Right kidney (tissue), 9 donors: ENCODE results near the gene EIF4E2.

ENCODE experiments used
- DNase-seq: peaks from one replicate; pipeline ENCODE4 v3.0.0-alpha.2; 2016
- long read RNA-seq, 8 donors: transcript quantifications; one replicate each; lab custom pipeline, GENCODE V29; 2026

EIF4E2 gene, protein sequence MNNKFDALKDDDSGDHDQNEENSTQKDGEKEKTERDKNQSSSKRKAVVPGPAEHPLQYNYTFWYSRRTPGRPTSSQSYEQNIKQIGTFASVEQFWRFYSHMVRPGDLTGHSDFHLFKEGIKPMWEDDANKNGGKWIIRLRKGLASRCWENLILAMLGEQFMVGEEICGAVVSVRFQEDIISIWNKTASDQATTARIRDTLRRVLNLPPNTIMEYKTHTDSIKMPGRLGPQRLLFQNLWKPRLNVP
- long read RNA-seq, donor 1, transcript EIF4E2-201 (7 exons, 1,604 nt), result major isoform, 40 of 94 reads
- long read RNA-seq, donor 1, transcript EIF4E2-202 (7 exons, 3,448 nt), result minor isoform, 6 of 94 reads
- long read RNA-seq, donor 1, partial matches to known transcripts, result 35 of 94 reads
- long read RNA-seq, donor 1, other reads (novel, unspliced or antisense), result 0 of 94 reads
- long read RNA-seq, donor 2, transcript EIF4E2-201 (7 exons, 1,604 nt), result major isoform, 12 of 45 reads
- long read RNA-seq, donor 2, partial matches to known transcripts, result 30 of 45 reads
- long read RNA-seq, donor 2, other reads (novel, unspliced or antisense), result 0 of 45 reads
- long read RNA-seq, donor 3, transcript EIF4E2-201 (7 exons, 1,604 nt), result major isoform, 11 of 34 reads
- long read RNA-seq, donor 3, partial matches to known transcripts, result 20 of 34 reads
- long read RNA-seq, donor 3, other reads (novel, unspliced or antisense), result 0 of 34 reads
- long read RNA-seq, donor 4, transcript EIF4E2-201 (7 exons, 1,604 nt), result major isoform, 16 of 55 reads
- long read RNA-seq, donor 4, partial matches to known transcripts, result 29 of 55 reads
- long read RNA-seq, donor 4, other reads (novel, unspliced or antisense), result 0 of 55 reads
- long read RNA-seq, donor 5, transcript EIF4E2-201 (7 exons, 1,604 nt), result major isoform, 35 of 80 reads
- long read RNA-seq, donor 5, transcript EIF4E2-206 (6 exons, 1,014 nt), result minor isoform, 5 of 80 reads
- long read RNA-seq, donor 5, partial matches to known transcripts, result 31 of 80 reads
- long read RNA-seq, donor 5, other reads (novel, unspliced or antisense), result 0 of 80 reads
- long read RNA-seq, donor 6, transcript EIF4E2-201 (7 exons, 1,604 nt), result major isoform, 12 of 55 reads
- long read RNA-seq, donor 6, partial matches to known transcripts, result 35 of 55 reads
- long read RNA-seq, donor 6, other reads (novel, unspliced or antisense), result 0 of 55 reads
- long read RNA-seq, donor 7, transcript EIF4E2-206 (6 exons, 1,014 nt), result minor isoform, 7 of 108 reads
- long read RNA-seq, donor 7, transcript EIF4E2-201 (7 exons, 1,604 nt), result major isoform, 30 of 108 reads
- long read RNA-seq, donor 7, partial matches to known transcripts, result 63 of 108 reads
- long read RNA-seq, donor 7, other reads (novel, unspliced or antisense), result 0 of 108 reads
- long read RNA-seq, donor 8, transcript EIF4E2-201 (7 exons, 1,604 nt), result major isoform, 22 of 66 reads
- long read RNA-seq, donor 8, partial matches to known transcripts, result 33 of 66 reads
- long read RNA-seq, donor 8, other reads (novel, unspliced or antisense), result 0 of 66 reads

DNA sequence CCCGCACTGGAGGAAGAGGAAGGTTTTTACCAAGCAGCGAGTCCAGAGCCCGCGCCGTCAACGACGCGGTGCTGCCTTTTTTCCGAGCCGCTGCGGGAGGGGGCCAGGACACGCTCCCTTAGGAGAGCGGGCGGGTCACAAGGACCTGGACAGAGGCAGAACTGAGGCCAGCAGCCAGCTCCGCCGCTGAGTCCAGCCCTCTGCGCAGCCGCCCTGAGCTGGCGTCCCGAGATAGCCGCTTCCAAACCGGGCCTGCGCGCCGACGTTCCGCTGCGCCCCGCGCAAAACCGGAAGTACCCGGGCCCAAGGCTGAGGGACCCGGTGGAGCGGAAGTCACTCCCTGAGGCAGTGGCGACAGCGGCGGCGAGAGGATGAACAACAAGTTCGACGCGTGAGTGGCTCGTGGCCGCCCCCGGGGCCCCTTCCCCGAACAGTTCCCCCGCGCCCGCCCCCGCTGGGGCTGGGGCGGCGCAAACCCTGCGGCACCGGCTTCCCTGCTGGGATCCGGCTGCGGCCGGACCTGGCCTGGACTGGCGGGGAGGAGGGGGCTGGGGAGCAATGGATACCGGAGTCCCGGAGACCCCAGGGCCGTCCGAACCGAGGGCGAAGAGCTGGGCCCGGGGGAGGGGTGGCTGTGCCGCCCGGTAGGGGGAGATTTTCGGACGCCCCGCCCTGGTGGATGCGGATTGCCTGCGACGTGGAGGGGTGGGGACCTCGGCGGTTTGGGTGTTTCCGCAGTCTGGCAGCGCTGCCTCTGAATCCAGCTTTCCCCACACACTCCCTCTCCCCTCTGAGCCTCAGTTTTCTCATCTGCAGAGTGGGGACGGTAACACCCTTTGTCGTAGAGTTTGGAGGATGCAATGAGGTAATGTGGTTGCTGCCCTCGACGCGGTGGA lies at the start of gene EIF4E2, which contains the start of gene TIGD1:
TSS of gene EIF4E2 (plus strand) at position 336 of the 896 bp plus-strand sequence. CDS start at position 372, 36 bp downstream.
TSS of gene TIGD1 (minus strand) at position 204 of the 896 bp plus-strand sequence. CDS start 675 bp downstream, outside the sequence.
- peak; percentile 88 for DNase-seq

DNA sequence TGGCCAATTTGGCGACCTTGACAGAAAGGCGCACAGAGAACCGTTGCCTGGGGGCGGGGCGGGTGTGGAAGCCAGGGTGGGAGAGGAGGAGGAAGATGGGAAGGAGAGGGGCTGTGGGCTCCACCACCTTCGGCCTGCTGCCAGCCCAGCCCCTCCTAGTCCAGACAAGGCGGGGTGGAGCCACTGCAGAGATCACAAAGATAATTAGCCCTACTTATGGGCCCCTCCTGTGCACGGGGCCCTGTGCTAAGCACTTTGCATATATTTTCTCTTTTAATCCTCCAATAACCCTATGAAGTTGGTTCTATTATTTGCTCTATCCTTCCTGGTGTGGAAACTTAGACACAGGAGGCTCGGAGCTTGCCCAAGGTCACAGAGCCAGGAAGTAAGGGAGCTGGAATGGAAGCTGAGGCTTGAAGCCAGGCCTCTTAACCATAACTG lies 49.1 kb upstream of the EIF4E2 start:
- DNase-seq, result no peak

DNA sequence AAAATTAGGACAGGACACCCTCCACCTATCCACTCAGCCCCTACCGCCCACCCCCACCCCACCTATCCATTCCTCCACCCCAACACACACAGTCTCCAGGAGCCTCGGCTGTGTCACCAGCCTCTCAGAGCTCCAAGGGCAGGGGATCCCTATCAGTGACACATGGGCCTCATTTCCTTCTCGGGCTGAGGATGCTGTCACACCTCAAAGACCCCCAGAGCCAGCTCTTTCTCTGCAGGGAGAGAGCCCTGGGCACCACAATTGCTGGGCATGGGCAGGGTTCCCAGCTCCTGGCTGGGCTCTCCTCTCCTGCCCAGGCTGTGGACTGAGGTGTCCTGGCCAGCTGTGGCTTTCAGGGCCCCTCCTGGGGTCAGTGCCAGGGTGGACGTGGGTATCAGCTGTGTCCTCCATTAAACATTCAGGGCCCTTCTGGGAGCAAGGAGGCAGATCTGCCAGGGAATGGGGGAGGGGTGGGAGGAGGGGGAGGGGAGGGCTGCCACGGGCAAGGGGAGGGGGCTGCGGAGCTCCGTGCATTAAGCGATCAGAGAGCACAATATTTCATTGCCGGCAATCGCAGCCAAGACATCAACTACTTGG lies 48.6 kb upstream of the EIF4E2 start:
- DNase-seq, result no peak

DNA sequence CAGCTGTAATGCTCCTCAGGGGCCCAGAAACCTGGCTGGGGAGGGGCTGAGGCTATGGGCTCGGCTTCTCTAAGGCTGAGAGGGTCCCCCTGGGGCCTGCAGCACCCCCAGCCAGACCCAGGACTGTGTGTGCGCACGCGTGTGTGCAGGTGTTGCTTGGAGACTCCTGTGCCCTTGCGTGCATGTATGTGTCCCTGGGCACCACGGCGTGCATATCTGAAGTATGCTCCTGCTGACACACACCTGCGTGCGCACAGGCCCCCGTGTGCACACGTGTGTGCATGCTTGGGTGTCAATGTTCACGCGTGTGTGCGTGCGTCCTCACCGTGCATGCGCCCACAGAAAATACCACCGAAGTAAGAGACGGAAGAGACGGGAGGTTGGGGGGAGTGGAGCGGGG lies 48.0 kb upstream of the EIF4E2 start:
- DNase-seq, result peak; percentile 61

DNA sequence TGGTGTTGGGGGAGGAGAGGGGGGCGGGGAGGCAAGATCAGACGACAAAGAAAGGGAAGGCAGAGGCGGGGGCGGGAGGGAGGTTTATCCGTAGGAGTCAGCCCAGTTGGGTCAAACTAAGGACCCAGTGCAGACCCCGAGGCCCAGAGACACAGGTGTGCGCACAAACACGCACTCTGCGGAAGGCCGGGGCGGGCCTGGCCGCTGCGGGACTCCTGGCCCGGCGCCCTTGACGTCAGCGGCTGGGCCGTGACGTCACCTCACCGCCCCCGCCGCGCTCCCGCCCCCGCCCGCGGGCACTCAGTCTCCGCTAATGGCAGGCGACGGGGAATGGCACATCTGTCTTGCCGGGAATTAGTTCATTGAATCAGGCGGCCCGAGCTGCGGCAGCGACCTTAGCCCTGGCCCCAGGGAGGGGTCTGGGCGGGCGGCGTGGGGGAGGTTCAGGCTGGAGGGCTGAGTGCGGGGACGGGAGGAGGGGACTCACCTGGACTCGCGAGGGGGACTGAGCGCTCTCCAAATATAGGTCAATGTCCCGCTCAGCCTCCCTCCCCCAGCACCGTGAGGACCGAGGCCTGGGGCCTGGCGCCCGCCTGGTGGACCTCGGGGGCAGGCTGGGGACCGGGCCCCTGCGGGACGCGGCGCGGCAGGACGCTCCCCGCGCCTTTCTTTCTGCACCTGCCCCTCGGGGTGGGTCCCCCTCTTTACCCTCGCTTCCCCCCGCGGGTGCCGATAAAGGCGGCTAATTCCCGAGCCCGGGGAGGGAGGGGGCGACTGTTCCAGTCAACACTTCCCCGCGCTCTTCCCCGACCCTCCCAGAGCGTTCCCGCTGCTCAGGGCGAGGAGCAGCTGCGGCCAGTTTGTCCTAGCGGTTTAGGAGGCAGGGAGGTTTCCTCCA lies 47.3 kb upstream of the EIF4E2 start:
- DNase-seq, result peak; percentile 70

DNA sequence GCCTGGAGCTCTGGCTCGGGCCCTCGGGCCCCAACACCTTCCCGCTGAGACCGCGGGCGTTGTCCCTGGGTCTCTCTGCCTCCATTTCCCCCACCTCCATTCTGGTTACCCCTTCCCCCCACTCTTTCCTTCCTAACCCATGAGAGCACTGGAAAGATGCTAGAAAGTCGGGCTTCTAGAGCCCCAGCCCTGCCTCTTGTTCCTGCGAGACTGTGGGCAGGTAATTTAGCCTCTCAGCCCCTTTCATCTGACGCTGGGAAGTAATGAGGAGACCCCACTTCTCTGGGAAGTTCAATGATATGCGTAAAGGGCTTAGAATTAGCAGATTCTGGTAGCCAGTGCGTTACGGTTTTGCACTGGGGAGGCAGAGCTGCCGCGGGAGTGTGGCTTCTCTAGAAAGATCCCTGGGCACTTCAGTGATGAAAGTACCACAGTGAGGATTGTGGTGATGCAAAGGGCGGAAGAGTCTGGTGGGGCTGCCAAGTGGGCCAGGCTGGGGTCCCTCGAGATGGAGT lies 46.6 kb upstream of the EIF4E2 start:
- no peak for DNase-seq

DNA sequence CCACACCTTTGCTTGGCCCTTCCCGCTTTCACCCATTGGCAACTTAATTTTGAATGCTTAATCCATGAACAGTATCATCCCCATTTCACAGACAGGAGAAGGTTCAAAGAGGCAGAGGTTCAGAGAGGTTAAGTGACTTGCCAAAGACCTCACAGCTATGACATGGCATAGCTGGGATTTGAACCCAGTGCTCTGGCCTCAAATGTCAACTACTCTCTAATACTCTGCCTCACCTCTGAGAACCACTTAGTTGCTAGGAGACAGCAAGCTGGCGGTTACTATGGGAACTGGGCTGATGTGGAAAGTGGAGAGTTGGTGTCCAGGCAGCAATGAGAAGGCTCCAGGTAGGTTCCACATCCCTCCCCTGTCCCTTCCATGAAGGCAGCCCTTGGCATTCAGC lies 46.1 kb upstream of the EIF4E2 start:
- no peak for DNase-seq

DNA sequence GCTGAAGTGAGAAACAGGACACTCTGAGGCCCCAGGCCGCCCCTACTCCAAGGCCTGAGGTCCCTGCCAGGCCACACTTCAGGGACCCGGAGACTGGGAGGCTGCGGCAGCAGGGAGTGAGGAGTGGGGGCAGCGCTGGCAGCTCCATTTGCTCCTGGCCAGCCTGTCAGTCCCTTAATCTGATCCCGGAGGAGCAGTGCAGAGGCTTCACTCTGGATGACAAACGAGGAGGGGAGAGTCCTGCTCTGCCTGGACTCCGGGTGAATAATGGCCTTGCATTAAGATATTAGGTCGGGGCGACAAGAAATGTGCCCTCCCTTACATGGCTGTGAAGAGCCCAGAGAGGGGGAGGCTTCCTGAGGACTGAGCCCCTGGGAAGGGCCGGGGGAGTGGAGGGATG lies 44.6 kb upstream of the EIF4E2 start:
- peak; percentile 57 for DNase-seq

DNA sequence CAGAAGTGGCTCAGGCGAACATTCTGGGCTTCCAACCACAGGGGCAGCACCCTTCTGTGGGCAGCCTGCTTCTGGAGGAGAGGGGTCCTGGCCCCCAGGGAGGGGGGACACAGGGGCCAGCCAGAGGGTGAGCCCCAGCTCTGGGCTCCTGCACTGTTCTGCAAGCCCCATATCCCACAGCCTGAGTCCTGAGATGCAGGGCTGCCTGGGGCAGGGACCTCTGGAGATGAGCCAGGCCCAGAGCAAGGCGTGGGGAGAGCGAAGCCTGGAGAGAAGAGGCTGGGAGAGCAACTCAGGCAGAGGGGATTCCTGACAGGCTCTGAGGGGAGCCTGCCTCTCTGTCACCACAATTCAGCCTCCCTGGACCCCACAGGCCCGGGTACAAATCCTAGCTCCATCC lies 43.8 kb upstream of the EIF4E2 start:
- peak; percentile 54 for DNase-seq

DNA sequence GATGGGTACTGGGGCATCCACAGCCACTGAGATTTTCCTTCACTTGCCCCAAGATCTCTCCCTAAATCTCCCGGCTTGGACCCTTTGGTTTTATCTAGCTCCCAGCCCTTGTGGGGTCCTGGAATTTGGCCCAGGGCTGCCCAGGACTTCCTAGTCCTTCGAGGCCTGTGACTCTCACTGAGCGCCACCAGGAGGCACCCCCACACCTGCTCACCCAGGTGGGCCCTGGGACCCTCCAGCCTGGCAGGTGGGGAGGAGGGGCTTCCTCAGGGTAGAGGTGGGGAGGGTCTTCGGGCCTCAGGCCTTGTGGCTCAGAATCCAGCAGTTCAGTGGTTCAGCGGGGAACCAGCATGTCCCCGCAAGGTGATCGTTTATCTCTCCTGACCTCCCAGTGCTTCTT lies 42.2 kb upstream of the EIF4E2 start:
- DNase-seq, result no peak

DNA sequence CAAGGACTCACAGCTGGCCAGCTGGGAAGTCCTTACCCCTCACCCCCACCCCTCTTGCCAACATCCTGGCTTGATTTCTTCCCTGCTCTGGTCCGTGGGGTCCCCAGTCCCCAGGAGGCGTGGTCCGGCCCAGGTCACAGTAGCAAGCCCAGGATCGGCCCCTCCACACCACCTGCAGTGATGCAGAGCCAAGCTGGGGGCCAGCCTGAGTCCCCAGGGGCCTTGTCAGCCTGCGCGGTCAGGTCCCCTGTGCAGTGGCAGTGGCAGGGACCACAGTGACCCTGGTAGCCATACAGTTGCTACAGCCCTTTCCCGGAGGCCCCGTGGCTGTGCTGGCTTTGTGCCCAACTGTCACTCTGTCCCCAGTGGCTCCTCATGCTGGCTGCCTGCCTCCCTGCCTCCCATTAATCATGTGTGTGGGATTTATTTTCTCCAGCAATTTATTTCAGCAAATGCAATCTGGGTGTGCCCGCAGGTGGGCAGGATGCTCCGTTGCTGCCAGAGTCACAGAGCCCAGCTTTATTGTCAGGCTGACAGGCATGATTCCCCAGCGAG lies 39.1 kb upstream of the EIF4E2 start:
- no peak for DNase-seq

DNA sequence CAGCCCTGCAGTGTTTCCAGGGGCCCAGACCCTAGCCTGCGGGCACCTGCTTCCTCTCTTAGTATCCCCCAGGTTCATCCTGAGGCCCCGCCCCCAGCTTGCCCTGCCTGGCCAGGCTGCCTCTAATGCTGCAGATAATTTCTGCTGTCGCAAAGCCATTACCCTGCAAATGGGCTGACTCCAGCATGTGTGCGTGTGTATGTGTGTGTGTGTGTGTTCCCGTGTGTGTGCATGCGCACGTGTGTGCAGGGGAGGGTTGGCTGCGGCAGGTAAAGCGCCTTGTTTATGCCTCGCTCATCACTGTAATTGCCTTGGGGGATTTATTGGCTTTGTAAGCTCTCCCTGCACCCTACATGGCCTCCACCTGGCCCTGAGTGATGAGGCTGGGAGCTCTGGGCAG lies 37.9 kb upstream of the EIF4E2 start:
- no peak for DNase-seq

DNA sequence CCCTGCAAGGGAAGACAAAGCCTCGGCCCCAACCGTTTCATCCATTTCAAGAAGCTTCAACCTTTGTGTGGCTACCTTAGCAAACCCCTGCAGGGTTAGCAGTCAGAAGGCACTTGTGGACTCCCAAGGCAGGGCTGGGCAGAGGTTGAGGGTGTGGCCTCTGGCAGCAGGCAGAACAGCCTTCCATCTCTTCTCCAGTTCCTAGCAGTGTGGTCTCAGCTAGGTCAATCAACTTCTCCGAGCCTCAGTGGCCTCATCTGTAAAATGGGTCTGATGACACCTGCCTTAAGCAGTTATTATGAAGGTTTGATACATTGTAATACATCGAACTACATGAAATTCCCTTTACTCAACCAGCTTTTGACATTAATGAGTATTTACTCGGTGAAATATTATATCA lies 37.1 kb upstream of the EIF4E2 start:
- DNase-seq, result no peak

DNA sequence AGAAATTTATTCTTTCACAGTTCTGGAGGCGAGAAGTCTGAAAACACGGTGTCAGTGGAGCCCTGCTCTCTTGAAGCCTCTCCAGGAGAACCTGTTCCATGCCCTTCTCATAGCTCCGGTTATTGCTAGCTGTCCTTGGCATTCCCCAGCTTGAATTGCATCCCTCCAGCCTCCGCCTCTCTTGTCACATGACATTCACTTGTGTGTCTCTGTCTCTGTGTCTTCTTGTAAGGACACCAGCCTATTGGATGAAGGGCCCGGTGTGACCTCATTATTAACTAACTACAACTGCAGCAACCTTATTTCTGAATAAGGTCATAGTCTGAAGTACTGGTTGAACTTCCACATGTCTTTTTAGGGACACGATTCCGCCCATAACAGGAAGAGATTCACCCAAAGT lies 34.9 kb upstream of the EIF4E2 start:
- DNase-seq, result no peak

DNA sequence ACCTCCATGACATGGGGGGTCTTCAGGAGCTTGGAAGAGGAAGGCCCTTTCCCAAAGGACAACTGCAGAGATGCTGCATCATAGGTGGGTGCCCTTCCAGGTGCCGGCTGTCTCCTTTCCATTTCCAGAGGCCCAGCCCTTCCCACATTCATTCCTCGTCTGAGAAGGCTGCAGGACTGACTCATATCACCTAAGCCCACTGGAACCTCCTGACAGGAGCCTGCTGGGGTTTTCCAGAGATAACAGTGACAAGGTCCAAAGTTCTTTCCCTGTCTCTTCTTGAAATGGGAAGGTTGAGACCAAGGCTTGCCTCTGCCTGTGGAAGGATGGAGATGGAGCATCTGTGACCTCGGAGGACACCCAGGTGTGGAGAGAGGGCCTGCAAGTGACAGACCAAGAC lies 33.9 kb upstream of the EIF4E2 start:
- no peak for DNase-seq

DNA sequence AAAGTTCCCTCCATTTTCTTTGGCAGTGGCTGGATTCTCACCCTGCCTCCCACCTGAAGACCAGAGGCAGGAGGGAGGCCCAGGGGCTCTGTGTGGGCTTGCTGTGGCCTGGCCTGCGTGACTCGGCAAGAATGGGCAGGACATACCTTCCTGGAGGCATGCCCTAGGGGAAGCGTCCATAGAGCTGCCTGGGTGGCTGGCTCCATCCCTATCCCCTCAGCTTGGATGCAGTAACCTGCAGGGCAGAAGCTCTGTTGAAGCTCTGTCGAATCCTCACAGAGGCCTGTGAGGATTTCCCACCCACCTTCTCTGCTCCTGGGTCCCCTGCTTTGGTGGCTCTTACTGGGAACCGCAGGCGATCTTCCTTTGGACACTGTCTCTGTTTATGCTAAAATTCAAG lies 31.6 kb upstream of the EIF4E2 start:
- no peak for DNase-seq

DNA sequence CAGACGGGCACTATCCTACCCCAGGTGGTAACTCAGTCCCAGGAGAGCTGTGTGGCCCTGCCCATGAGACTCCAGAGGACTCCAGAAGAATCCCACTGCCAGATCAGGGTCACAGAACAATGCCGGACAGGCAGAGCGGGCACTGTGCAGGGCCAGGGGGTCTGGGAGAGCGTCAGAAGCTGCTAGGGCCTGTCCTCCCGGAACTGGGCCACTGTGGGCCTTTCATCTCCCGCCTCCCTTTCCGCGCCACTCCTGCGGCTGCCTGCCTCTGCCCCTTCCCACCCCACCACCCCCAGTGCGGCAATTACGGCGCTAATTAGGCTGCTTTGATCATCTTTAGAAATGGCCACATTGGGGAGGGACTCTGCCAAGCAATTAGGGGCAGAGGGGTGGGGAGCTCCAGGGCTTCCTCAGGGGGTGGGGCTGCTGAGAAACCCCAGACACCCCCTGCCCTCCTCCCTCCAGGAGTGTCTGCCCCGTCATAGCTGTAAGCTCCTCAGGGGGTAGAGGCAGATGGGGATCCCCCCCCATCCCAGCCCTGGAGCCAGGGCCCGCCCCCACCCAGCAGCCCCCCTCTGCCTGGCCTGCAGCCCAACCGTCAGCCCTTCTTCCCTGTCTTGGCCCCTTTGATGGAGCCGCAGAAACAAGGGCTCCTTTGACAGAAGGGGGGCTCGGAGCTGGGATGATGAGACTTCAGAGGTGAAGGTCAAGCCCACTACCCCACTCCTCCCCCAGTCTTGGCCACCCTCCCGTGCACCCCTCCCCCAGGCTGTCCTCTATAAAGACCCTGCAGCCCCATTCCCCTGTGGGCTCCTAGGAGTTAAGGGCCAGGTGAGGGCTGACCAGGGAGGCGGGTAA lies 30.7 kb upstream of the EIF4E2 start, which contains the start of gene PRSS56:
TSS of gene PRSS56 (plus strand) at position 808 of the 858 bp plus-strand sequence. CDS start 211 bp downstream, outside the sequence.
- no peak for DNase-seq
